VCaP (cell line): ENCODE measurements around the gene GGA3.
"Not testable (repeated sequence)": the region's sequence is repeated elsewhere in the genome, so short reads cannot be mapped to it uniquely, and the experiment has no call there.

ENCODE experiments used
- H3K27ac ChIP-seq: fragments of 450-650 bp; 2 replicates; pipeline ENCODE4 v1.5.1; 2017
- TF ChIP-seq, protein P1 (sequence below): fragments of 450-650 bp; conservative IDR thresholded peaks from 2 replicates; pipeline ENCODE4 v1.5.1; 2017; ENCODE audit warnings: mild to moderate bottlenecking, moderate library complexity

Gene GGA3

GRCh38 chr17:75263055-75263454 is 1.6 kb upstream of the GGA3 start:
- TF ChIP-seq, protein P1, sequence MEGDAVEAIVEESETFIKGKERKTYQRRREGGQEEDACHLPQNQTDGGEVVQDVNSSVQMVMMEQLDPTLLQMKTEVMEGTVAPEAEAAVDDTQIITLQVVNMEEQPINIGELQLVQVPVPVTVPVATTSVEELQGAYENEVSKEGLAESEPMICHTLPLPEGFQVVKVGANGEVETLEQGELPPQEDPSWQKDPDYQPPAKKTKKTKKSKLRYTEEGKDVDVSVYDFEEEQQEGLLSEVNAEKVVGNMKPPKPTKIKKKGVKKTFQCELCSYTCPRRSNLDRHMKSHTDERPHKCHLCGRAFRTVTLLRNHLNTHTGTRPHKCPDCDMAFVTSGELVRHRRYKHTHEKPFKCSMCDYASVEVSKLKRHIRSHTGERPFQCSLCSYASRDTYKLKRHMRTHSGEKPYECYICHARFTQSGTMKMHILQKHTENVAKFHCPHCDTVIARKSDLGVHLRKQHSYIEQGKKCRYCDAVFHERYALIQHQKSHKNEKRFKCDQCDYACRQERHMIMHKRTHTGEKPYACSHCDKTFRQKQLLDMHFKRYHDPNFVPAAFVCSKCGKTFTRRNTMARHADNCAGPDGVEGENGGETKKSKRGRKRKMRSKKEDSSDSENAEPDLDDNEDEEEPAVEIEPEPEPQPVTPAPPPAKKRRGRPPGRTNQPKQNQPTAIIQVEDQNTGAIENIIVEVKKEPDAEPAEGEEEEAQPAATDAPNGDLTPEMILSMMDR, result no peak
- no peak overlapping the region for H3K27ac ChIP-seq

DNA sequence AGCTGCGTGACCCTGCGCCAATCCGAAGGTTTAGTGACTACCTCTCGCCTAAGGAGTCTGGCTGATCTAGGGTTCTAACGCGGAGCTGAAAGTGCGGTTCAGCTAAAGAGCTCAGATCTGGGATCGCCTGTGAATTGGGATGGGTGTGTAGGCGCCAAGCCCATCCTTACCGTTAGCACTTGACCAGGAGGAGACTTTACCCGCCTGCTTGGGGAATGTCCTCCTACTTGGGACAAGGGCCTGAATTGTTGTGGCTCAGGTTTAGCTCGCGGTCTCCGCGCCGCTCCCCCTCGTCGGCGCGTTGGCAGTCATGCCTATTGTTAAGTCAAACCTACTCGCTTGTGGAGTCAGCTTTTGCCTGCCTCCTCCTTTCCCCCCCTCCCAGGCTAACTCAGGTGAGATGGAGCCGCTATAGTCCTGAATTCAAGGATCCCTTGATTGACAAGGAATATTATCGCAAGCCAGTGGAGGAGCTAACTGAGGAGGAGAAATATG is 753 bp upstream of the GGA3 start:
- H3K27ac ChIP-seq, result peak overlapping the region; percentile 97
- TF ChIP-seq, protein P1, result no peak

DNA sequence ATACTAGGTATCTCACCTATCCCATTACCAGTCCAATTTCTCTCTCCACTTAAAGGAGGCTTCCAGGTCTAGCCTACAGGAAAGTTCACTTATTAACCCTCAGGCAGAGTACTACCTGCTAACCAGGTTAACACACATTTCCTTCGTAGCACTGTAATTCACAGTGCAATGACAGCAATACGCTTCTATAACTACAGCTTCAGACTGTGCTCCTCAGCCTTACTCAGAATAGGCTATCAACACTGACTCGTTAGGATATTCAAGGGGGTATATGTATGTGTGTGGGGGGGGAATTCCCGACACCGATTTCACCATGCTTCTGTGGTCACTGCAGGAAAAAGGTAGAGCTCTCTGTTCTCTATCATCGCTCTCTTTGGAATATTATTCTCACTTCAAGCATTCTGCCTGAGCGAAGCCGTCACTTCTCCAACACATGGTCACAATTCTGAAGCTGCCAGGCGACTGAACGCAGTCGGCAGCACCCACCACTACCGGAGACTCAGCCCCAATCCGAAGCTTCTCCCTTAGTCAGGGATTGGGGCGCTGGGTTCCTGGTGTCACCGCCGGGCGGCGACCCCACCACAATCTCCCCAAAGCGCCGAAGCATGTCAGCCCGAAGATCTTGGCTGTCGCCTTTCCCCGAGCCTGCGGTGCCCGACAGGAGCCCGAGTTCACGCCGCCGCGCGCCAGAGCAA is 618 bp downstream of the GGA3 start:
- TF ChIP-seq, protein P1, result no peak
- peak overlapping the region; percentile 97 for H3K27ac ChIP-seq

DNA sequence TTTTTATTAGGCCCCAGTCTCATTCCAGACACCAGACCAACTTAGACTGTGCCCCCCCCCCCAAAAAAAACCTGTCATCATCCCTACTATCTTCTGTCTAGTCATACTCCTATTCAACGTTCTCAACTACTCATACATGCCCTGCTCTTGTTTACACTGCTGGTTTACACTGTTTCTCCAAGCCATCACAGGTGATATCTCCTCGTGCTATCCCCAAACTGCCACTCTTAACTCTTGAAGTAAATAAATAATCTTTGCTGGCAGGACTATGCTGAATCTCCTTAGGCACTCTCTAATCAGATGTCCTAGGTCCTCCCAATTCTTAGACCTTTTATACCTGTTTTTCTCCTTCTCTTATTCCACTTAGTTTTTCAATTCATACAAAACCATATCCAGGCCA is 4.2 kb downstream of the GGA3 start:
- H3K27ac ChIP-seq, result not testable (repeated sequence)

DNA sequence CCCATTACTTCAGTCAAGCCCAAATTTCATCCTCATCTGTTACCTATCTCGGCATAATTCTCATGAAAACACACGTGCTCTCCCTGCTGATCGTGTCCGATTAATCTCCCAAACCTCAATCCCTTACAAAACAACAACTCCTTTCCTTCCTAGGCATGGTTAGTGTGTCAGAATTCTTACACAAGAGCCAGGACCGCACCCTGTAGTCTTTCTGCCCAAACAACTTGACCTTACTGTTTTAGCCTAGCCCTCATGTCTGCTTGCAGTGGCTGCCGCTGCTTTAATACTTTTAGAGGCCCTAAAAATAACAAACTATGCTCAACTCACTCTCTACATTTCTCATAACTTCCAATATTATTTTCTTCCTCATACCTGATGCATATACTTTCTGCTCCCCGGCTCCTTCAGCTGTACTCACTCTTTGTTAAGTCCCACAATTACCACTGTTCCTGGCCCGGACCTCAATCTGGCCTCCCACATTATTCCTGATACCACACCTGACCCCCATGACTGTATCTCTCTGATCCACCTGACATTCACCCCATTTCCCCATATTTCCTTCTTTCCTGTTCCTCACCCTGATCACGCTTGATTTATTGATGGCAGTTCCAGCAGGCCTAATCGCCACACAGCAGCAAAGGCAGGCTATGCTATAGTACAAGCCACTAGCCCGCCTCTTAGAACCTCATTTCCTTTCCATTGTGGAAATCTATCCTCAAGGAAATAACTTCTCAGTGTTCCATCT is 5.3 kb downstream of the GGA3 start:
- H3K27ac ChIP-seq, result not testable (repeated sequence)

DNA sequence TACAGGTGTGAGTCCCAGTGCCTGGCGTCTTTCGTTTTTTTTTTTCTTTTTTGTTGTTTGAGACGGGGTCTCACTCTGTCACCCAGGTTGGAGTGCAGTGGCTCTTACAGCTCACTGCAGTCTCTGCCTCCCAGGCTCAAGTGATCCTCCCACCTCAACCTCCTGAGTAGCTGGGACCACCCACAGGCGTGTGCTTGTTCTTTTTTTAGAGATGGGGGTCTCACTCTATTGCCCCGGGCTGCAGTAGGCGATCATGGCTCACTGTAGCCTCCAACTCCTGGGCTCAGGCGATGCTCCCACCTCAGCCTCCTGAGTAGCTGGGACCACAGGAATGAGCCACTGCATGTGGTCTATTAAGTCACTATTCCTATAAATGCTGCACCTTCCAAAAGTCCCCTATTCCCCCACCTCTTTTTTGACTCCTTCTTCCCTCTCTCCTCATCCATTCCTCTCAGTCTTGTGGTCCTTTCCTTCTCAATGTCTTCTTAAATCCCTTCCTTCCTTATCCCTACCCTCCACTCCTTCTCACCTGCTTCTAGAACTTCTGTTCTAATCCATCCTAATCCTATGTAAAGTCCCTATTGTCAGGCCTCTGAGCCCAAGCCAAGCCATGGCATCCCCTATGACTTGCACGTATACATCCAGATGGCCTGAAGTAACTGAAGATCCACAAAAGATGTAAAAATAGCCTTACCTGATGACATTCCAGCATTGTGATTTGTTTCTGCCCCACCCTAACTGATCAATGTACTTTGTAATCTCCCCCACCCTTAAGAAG is 9.2 kb downstream of the GGA3 start:
- TF ChIP-seq, protein P1, result no peak
- H3K27ac ChIP-seq, result no peak overlapping the region

- no peak overlapping the region for H3K27ac ChIP-seq
- TF ChIP-seq, protein P1, result no peak
Measured at GRCh38 chr17:75250009-75250471, 11.4 kb downstream of the GGA3 start.

- no peak overlapping the region for H3K27ac ChIP-seq
- TF ChIP-seq, protein P1, result no peak
Measured at GRCh38 chr17:75249564-75249963, 11.8 kb downstream of the GGA3 start.
